Posterior cingulate gyrus (tissue), 11 donors: ENCODE results near the gene SPTLC2.
A peak's percentile ranks its signal among the peaks of the same experiment; 100 is the strongest.

Experiments used
- DNase-seq, 10 donors: peaks; one replicate each; pipeline versions ENCODE4 v3.0.0 to v3.0.0-alpha.2; 2020 to 2021; ENCODE audit warnings: mixed read lengths in 3 of 10
- intact Hi-C: fragments of 100-400 bp; cut with DNase I; formaldehyde crosslinking; loops from one replicate; pipeline ENCODE4 v1.15.1; 2023

Gene SPTLC2

GRCh38 chr14:77630111-77630510, 13.7 kb upstream of the SPTLC2 start:
- intact Hi-C loops = no loop called here
- DNase-seq = no peak

DNA sequence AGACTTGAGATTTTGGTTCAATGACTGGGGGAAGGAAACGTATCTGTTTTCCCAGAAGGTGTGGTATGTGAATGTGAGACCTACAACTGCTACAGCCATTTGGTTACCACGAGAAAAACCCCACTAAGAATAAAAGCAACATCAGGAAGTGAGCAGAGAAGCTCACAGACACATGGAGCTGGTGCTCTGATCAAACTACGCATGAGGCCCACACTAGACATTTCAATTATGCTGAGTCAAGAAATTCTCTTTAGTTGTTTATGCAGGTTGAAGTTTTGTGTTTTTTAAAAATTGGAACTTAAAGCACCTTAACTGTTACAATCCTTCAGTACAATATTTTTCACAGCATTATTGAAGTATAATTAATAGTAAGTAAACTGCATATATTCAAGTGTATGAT, 8.9 kb upstream of the SPTLC2 start:
- intact Hi-C loops = no loop called here
- DNase-seq = no peak

DNA sequence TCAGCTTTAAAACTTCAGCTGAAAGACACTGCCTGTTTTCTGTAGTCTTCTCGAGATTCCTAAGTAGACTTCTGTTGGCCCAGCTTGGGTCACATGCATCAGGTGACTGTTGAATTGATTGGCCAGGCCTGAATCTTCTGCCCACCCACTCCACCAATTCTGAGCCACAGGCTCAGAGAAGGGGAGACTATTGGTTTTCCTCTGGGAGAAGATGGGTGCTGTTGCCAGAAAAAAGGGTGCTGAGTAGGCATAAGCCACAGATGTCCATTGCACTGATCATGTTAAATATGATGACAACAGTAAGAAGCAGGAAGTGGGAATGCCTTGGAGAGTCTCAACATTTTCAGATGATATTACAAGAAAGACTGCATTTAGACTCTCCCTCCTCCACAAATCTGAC, 6.8 kb upstream of the SPTLC2 start:
- DNase-seq = no peak
- intact Hi-C loops = no loop called here

DNA sequence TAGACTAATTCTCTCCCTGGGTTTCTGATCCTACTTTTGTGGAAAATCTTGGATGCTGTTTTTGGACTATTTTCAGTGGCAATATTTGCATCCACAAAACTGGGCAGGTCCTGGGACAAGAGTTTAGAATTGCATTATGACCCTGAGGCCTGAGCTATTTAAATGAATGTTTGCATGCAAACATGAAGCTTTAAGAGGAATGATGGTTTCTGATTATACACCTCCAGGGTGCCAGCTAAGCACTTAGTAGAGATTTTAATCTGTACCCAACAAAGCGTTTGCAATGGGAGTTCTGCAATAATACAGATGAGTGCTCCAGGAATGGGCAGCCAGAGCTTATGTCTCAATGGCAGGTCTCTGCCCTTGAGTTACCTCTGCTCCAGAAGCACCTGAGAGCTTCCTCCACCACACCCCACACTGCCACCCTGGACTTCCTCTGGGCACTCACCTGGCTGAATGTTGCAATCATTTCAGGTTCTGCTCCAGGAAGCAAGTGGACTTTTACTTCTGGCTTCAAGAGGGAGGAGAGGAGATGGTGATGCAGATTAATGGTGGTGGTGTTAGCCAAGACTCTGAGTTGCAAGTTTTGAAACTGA, 6.0 kb upstream of the SPTLC2 start:
- intact Hi-C loops = no loop called here
- no peak for DNase-seq

- intact Hi-C loops = no loop called here
- DNase-seq = no peak
These were observed 3.9 kb upstream of the SPTLC2 start for GRCh38 chr14:77620222-77620870.

DNA sequence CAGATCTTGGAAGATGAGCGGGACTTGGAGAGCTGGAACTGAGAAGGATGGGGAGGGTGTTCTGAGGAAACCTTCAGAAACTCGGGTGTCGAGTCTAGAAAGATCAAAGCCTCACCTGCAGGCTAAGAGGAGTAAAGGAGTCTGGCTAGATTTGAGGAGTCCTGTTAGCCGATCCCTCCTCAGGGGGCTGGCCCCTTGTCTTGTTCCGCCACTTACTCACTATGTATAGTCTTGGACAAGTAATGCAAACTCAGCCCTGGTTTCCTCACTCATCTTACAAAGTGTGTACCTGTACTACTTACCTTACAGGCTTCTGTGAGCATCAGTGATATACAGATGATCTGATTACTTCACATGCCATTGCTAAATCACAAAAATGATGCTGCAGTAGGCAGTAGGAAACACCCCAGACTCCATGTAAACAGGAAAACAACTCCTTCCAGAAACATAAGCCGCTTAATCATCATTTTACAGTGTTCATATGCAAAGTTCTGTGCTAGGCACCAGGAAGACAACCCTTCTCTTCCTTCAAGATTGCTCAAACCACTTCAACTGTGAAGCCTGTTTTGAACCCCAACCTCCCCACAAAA, 2.0 kb upstream of the SPTLC2 start:
- no peak for DNase-seq
- intact Hi-C loops = loop anchor here (5.0 to 10.0 kb wide), 2 partner anchors 89 to 294 kb away; partner anchors contain the start of genes ALKBH1, GSTZ1, POMT2 and SLIRP

DNA sequence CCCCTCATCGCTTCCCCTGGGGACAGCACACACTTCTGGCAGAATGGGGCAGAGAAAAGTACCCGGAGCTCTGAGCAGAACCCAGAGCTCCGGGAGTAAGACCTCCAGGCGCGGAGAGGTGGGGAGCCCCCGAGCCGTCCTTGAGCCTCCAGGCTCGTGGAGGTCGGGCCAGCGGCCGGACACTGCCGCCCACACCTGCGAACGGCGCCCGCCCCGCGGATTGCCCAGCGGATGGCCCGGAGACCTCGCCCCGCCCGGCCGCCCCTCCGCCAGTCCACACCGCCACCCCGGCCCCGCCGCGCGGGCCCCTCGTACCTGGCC, 344 bp downstream of the SPTLC2 start:
- no peak for DNase-seq
- intact Hi-C loops = loop anchor here (2.0 to 10.0 kb wide), 4 partner anchors 59 to 291 kb away; partner anchors contain the start of genes AHSA1, ALKBH1, GSTZ1 and POMT2

DNA sequence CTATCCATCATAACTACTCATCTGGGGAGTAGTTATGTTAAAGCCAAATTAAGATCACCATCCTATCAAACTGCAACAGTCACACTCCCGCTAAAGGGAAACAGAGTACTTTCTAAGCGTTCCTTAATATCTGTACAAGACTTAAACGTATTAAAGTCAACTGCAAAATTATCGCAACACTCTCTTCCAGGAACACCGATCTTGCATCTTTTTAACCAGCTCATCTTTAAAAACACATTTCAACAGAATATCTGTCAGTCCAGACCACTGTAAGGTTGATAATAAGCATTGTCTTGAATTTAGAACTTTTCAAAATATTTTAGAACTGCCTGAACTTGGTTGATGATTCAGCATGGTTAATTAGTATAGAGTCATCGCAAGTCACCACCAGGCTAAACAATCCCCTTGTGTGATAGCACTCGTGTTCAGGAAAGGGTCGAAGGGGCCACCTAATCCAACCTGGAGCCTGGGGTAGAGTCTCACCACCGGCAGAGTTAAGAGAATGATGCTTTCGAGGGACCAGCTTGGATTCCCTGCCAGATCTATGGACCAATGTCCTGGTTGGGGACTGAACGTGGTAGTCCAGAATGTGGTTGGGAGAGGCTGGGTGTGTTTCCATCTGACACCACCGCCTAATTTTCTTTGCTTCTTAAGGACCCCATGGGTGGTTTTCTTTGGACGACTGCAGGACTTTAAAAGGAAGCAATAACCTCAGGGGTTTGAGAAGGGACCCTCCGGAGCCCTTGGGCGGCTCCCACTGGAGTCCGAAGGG, 890 bp downstream of the SPTLC2 start:
- intact Hi-C loops = loop anchor here (2.0 to 10.0 kb wide), 4 partner anchors 59 to 291 kb away; partner anchors contain the start of genes AHSA1, ALKBH1, GSTZ1 and POMT2
- DNase-seq = no peak

GRCh38 chr14:77613201-77613600, 3.2 kb downstream of the SPTLC2 start:
- no peak for DNase-seq

GRCh38 chr14:77612011-77612620, 4.3 kb downstream of the SPTLC2 start:
- no peak for DNase-seq
- intact Hi-C loops = loop anchor here (10.0 kb wide), 1 partner anchor 287 kb away; the partner anchor contains the start of genes GSTZ1 and POMT2

More at GRCh38 chr14:77613201-77613600, 3.2 kb downstream of the SPTLC2 start:
- intact Hi-C loops = loop anchor here (10.0 kb wide), 1 partner anchor 288 kb away; the partner anchor contains the start of genes GSTZ1 and POMT2

- DNase-seq = no peak
- intact Hi-C loops = loop anchor here (10.0 kb wide), 1 partner anchor 286 kb away; the partner anchor contains the start of genes GSTZ1 and POMT2
These were observed 5.9 kb downstream of the SPTLC2 start for GRCh38 chr14:77610553-77610952.

DNA sequence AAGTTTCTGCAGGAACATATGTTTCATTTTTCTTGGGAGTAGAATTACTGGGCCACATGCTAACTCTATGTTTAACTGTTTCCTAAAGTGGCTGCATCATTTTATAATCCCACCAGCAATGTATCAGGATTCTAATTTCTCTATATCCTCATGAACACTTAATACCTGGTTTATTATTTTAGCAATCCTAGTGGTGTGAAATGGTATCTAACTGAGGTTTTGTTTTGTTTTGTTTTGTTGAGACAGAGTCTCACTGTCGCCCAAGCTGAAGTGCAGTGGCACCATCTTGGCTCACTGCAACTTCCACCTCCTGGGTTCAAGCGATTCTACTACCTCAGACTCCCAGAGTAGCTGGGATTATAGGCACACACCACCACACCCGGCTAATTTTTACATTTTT, 6.5 kb downstream of the SPTLC2 start:
- intact Hi-C loops = loop anchor here (10.0 kb wide), 1 partner anchor 285 kb away; the partner anchor contains the start of genes GSTZ1 and POMT2
- DNase-seq = no peak

DNA sequence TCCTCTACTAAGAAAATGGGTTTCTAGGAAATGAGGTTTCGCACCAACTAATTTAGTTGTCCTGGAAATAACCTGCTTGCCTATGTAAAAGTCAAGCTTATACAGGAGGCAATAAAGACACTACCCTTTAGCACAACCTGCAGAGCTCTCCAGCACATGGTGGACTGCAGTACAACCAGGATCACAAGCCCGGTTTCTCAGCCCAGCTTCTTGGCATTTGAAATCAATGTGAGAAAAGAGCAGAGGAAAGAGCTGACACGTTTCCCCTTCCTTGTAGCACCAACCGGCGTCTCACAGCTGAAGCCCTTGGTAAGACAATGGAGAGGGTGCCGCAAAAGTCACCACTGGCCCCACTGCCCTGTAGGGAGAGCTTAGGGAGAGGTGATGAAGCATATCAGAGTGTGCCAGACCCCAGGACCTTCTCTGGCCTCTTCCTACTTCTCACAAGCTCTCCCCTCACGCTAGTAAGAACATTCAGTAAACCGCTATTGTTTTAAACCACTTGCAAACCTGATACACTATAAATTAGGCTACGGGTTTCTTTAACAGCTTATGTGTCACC, 8.6 kb downstream of the SPTLC2 start:
- DNase-seq = peak in 2 of 10 donors; percentile 14 to 43
- intact Hi-C loops = no loop called here

DNA sequence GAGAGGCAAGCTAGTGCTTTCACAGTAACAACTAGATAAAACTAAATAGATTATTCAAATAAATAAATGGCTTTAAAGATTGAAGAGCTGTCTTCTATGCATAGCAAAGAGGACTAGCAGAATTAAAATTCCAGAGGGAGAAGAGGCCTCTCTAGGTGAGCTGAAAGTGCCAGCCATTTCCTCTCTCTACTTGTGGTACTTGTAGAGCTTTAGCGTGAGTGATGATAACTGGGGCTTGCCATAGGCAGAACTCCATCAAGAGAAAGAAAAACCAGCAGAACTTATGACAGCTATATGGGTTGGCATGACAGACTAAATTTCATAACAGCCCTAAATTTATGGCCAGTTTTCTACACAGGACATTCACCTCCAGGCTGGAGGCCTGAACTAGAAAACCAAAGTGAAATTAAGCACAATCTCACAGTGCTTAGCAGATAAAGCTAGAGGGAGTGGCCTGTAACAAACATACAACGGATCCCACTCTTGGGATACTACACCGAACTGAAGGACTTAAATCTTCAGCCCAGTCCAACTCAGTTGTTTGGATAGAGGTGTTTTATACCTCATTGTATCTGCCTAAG, 11.0 kb downstream of the SPTLC2 start:
- intact Hi-C loops = no loop called here
- no peak for DNase-seq

- intact Hi-C loops = no loop called here
- DNase-seq = peak in 1 of 10 donors; percentile 14
These were observed 12.7 kb downstream of the SPTLC2 start for GRCh38 chr14:77603654-77604255.

- intact Hi-C loops = no loop called here
- DNase-seq = no peak
These were observed 13.4 kb downstream of the SPTLC2 start for GRCh38 chr14:77603031-77603430.

GRCh38 chr14:77601846-77602619, 14.4 kb downstream of the SPTLC2 start:
- intact Hi-C loops = no loop called here
- DNase-seq = no peak

- intact Hi-C loops = no loop called here
- no peak for DNase-seq
These were observed 16.5 kb downstream of the SPTLC2 start for GRCh38 chr14:77599889-77600288.
